ENCODE measurements around the gene FCHO2.
"Not testable (repeated sequence)": the region's sequence is repeated elsewhere in the genome, so short reads cannot be mapped to it uniquely, and the experiment has no call there.

Gene FCHO2

GRCh38 chr5:72921886-72922285 is 34.0 kb upstream of the FCHO2 start:
- Mint-ChIP-seq H3K36me3 (ENCODE audit: low read depth) (no peaks in the 10 kb centered on the region), H3K9me3 (peaks cover 6% of the 10 kb centered on the region), H3K27me3 (ENCODE audit: low read depth) (no peaks in the 10 kb centered on the region), H3K27ac (no peak overlapping the region), H3K4me1 (no peaks in the 10 kb centered on the region), H3K4me3 (no peak overlapping the region)
- no peak for TF ChIP-seq CTCF (IDR thresholded peaks at IDR 0.05; ENCODE audit: unreplicated experiment in 3 of 3)

- peaks cover 9% of the 10 kb centered on the region for H3K9me3 Mint-ChIP-seq
- H3K36me3 Mint-ChIP-seq (ENCODE audit: low read depth) = no peaks in the 10 kb centered on the region
- H3K27ac Mint-ChIP-seq = no peak overlapping the region
- no peak for TF ChIP-seq CTCF (IDR thresholded peaks at IDR 0.05; ENCODE audit: unreplicated experiment in 3 of 3)
- no peaks in the 10 kb centered on the region for H3K27me3 Mint-ChIP-seq (ENCODE audit: low read depth)
- no peaks in the 10 kb centered on the region for H3K4me1 Mint-ChIP-seq
- H3K4me3 Mint-ChIP-seq = no peak overlapping the region
Observed at GRCh38 chr5:72922422-72922821, 33.4 kb upstream of the FCHO2 start.

GRCh38 chr5:72925336-72926010 is 30.4 kb upstream of the FCHO2 start:
- no peaks in the 10 kb centered on the region for H3K4me1 Mint-ChIP-seq
- no peak overlapping the region for H3K27ac Mint-ChIP-seq
- H3K4me3 Mint-ChIP-seq = no peak overlapping the region
- peaks cover 9% of the 10 kb centered on the region for H3K9me3 Mint-ChIP-seq
- H3K36me3 Mint-ChIP-seq (ENCODE audit: low read depth) = no peaks in the 10 kb centered on the region
- H3K27me3 Mint-ChIP-seq (ENCODE audit: low read depth) = no peaks in the 10 kb centered on the region
- TF ChIP-seq CTCF (IDR thresholded peaks at IDR 0.05; ENCODE audit: unreplicated experiment in 3 of 3) = no peak

- H3K9me3 Mint-ChIP-seq = peaks cover 10% of the 10 kb centered on the region
- not testable (repeated sequence) for H3K27me3 Mint-ChIP-seq (ENCODE audit: low read depth); H3K36me3 Mint-ChIP-seq (ENCODE audit: low read depth); H3K4me3 Mint-ChIP-seq; H3K27ac Mint-ChIP-seq; H3K4me1 Mint-ChIP-seq
Observed at GRCh38 chr5:72932686-72933085, 23.2 kb upstream of the FCHO2 start.

GRCh38 chr5:72934953-72935725 is 20.7 kb upstream of the FCHO2 start:
- H3K4me3 Mint-ChIP-seq; H3K4me1 Mint-ChIP-seq; H3K36me3 Mint-ChIP-seq (ENCODE audit: low read depth); H3K27ac Mint-ChIP-seq; H3K27me3 Mint-ChIP-seq (ENCODE audit: low read depth): not testable (repeated sequence)
- peaks cover 10% of the 10 kb centered on the region for H3K9me3 Mint-ChIP-seq

GRCh38 chr5:72936893-72937292 is 18.9 kb upstream of the FCHO2 start:
- H3K4me1 Mint-ChIP-seq = peaks cover 9% of the 10 kb centered on the region
- no peak for TF ChIP-seq CTCF (IDR thresholded peaks at IDR 0.05; ENCODE audit: unreplicated experiment in 3 of 3)
- peaks cover 10% of the 10 kb centered on the region for H3K9me3 Mint-ChIP-seq
- no peak overlapping the region for H3K4me3 Mint-ChIP-seq
- H3K27ac Mint-ChIP-seq = no peak overlapping the region
- H3K36me3 Mint-ChIP-seq (ENCODE audit: low read depth) = no peaks in the 10 kb centered on the region
- H3K27me3 Mint-ChIP-seq (ENCODE audit: low read depth) = peaks cover 7% of the 10 kb centered on the region

Data from nephron (organoid).